DOHH2 (cell line): Measurements from ENCODE around the gene PRSS16.

ENCODE experiments used
- H3F3A ChIP-seq: fragments of 200-600 bp; sonication (generic), shearing (Covaris generic); 2 replicates; pipeline ENCODE4 v1.6.0; 2016; ENCODE audit warnings: antibody characterized with exemption, mild to moderate bottlenecking; ENCODE audit not compliant: control insufficient read depth, insufficient read depth
- H3K27ac ChIP-seq: fragments of 200-600 bp; sonication (generic); 2 replicates; pipeline ENCODE4 v1.5.1; 2014; ENCODE audit warnings: low read depth, mild to moderate bottlenecking, low read length, moderate library complexity
- H3K27me3 ChIP-seq: fragments of 200-600 bp; sonication (generic); 2 replicates; pipeline ENCODE4 v1.6.1; 2014; ENCODE audit warnings: mild to moderate bottlenecking, low read length, mixed read lengths; ENCODE audit not compliant: control insufficient read depth
- H3K36me3 ChIP-seq: fragments of 200-600 bp; sonication (generic); 2 replicates; pipeline ENCODE4 v1.6.1; 2014; ENCODE audit warnings: mild to moderate bottlenecking, low read length, moderate library complexity, mixed read lengths; ENCODE audit not compliant: control insufficient read depth
- H3K4me1 ChIP-seq: fragments of 200-600 bp; sonication (generic); 2 replicates; pipeline ENCODE4 v1.6.1; 2014; ENCODE audit warnings: mild to moderate bottlenecking, low read length, mixed read lengths; ENCODE audit not compliant: control insufficient read depth
- H3K4me2 ChIP-seq: fragments of 200-600 bp; sonication (generic); 2 replicates; pipeline ENCODE4 v1.6.0; 2014; ENCODE audit warnings: mild to moderate bottlenecking, low read length, moderate library complexity
- H3K4me3 ChIP-seq: fragments of 200-600 bp; sonication (generic); 2 replicates; pipeline ENCODE4 v1.5.1; 2014; ENCODE audit warnings: mild to moderate bottlenecking, low read length, mixed read lengths
- H3K79me2 ChIP-seq: fragments of 200-600 bp; sonication (generic); 2 replicates; pipeline ENCODE4 v1.6.1; 2014; ENCODE audit warnings: mild to moderate bottlenecking, low read length, mixed read lengths; ENCODE audit not compliant: control insufficient read depth
- H3K9me2 ChIP-seq: fragments of 200-600 bp; sonication (generic); replicated peaks from 2 replicates; pipeline ENCODE4 v1.6.1; 2014; ENCODE audit warnings: mild to moderate bottlenecking, low read length, mixed read lengths; ENCODE audit not compliant: control insufficient read depth
- H3K9me3 ChIP-seq: fragments of 200-600 bp; sonication (generic); 2 replicates; pipeline ENCODE4 v1.6.1; 2014; ENCODE audit warnings: antibody characterized with exemption, low read length, mixed read lengths; ENCODE audit not compliant: control insufficient read depth, insufficient read depth
- H4K20me1 ChIP-seq: fragments of 200-600 bp; sonication (generic); 2 replicates; pipeline ENCODE4 v1.6.0; 2014; ENCODE audit warnings: low read depth, mild to moderate bottlenecking, antibody characterized with exemption, low read length, moderate library complexity; ENCODE audit not compliant: control insufficient read depth, insufficient read depth
- EZH2phosphoT487 ChIP-seq: fragments of 200-600 bp; sonication (generic); IDR thresholded peaks from 2 replicates; pipeline ENCODE4 v1.6.1; 2017; ENCODE audit warnings: borderline replicate concordance, mild to moderate bottlenecking, antibody characterized with exemption, low read length, moderate library complexity, mixed read lengths
- TF ChIP-seq, protein P1 (sequence below): fragments of 200-600 bp; sonication (generic); IDR thresholded peaks from one replicate; pipeline ENCODE4 v1.5.1; 2014; ENCODE audit warnings: antibody characterized with exemption, mild to moderate bottlenecking, low read depth, low read length; ENCODE audit not compliant: poor library complexity, severe bottlenecking

The PRSS16 gene

DNA sequence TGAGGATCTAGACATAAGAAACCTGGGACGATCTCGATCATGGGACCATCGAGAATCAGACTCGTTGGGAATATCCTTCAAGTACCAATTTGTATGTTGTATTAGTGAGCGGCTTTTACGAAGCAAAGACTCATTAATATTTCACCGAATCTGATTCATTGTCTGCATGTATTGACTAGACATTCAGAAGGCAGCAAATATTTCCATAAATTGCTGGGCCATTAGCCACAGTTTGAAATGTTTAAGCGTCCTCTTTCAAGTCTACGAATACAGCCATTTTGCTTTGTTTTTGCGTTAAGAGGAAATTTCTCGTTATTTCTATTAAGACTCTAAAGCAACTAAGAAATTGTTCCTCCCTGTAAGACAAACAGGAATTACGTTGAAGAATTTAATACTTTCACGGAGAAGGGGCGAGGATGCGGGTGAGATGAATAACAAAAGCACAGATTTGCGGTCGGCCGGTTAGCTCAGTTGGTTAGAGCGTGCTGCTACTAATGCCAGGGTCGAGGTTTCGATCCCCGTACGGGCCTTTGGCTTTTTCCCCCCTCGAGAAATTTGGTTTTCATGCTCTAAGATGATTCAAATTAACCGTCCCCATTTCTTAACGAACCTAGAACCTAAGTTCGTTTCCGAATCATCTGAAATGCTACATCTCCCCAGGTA lies 46.1 kb downstream of the PRSS16 start:
- Histone ChIP-seq H3K4me3 (no peak overlapping the region), H3F3A (no peaks in the 10 kb centered on the region), H3K27me3 (peaks cover 49% of the 10 kb centered on the region), H3K27ac (no peak overlapping the region), H3K9me3 (no peaks in the 10 kb centered on the region), H3K9me2 (no peaks in the 10 kb centered on the region), H3K4me2 (no peak overlapping the region), H3K36me3 (no peaks in the 10 kb centered on the region), H3K4me1 (no peaks in the 10 kb centered on the region), H4K20me1 (no peaks in the 10 kb centered on the region), H3K79me2 (no peaks in the 10 kb centered on the region)
- no peak for TF ChIP-seq EZH2phosphoT487
- TF ChIP-seq, protein P1, sequence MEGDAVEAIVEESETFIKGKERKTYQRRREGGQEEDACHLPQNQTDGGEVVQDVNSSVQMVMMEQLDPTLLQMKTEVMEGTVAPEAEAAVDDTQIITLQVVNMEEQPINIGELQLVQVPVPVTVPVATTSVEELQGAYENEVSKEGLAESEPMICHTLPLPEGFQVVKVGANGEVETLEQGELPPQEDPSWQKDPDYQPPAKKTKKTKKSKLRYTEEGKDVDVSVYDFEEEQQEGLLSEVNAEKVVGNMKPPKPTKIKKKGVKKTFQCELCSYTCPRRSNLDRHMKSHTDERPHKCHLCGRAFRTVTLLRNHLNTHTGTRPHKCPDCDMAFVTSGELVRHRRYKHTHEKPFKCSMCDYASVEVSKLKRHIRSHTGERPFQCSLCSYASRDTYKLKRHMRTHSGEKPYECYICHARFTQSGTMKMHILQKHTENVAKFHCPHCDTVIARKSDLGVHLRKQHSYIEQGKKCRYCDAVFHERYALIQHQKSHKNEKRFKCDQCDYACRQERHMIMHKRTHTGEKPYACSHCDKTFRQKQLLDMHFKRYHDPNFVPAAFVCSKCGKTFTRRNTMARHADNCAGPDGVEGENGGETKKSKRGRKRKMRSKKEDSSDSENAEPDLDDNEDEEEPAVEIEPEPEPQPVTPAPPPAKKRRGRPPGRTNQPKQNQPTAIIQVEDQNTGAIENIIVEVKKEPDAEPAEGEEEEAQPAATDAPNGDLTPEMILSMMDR, result no peak

DNA sequence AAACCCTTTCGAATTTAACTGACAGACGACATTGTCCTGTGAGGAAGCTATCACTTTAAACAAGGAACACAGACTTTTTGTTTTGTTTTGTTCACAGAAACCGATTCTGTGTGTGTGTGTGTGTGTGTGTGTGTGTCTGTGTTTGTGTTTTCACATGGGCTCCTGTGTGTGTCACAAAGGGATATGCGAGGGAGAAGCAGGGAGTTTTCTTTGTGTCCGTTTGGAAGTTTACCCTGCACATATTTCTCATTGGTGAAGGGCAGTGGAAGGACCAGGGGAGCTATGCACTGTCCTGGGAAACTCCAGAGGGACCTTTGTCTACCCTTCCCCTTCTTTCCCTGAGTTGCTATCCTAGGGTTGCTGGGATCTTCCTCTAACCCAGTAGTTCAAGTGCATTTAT lies 46.9 kb downstream of the PRSS16 start:
- H3K4me1 ChIP-seq, result no peaks in the 10 kb centered on the region

DNA sequence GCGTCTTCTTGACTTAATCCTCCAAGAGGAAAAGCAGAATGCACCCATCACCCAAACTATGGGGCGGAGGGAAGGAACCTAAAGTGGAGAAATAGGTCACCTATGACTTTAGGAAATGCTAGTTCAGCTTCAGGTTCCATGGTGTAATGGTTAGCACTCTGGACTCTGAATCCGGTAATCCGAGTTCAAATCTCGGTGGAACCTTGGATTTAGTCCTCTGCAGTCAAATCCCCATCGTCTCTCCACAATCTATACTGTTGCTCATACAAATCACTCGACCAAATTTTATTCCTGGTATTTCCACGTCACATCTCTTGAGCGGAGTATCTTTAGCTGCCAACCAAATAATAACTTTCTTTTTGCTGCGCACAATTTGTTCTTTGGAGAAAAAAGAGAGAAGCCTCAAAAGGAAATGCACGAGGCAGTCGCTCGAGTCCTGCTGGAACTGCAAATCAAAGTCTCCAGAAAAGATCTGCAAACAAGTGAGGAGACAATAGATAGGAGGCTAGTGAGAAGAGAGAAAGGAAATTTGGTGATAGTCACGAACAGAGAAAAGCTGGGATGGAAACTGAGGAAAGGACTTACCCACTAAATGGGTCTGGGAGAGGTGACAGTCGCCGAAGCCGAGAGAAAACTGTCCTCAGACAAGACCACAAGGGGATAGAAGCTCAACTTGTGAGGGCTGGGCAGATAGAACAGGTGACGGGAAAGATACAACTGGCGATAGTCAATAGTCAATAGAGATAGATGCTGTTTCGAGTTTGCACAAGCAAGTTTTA lies 48.0 kb downstream of the PRSS16 start:
- H3K4me1 ChIP-seq, result no peaks in the 10 kb centered on the region
- H3F3A ChIP-seq, result no peaks in the 10 kb centered on the region
- H3K79me2 ChIP-seq, result no peaks in the 10 kb centered on the region
- H3K27ac ChIP-seq, result no peak overlapping the region
- TF ChIP-seq, protein P1, result no peak
- TF ChIP-seq EZH2phosphoT487, result no peak
- H4K20me1 ChIP-seq, result no peaks in the 10 kb centered on the region
- no peaks in the 10 kb centered on the region for H3K36me3 ChIP-seq
- H3K4me3 ChIP-seq, result no peak overlapping the region
- no peaks in the 10 kb centered on the region for H3K9me2 ChIP-seq
- H3K9me3 ChIP-seq, result no peaks in the 10 kb centered on the region
- no peak overlapping the region for H3K4me2 ChIP-seq
- peaks cover 32% of the 10 kb centered on the region for H3K27me3 ChIP-seq

More for the DNA sequence above, 46.9 kb downstream of the PRSS16 start:
- TF ChIP-seq, protein P1, result no peak
- no peak for TF ChIP-seq EZH2phosphoT487
- no peaks in the 10 kb centered on the region for H3K9me3 ChIP-seq
- no peaks in the 10 kb centered on the region for H3K79me2 ChIP-seq
- no peak overlapping the region for H3K4me3 ChIP-seq
- no peaks in the 10 kb centered on the region for H3F3A ChIP-seq
- H3K27ac ChIP-seq, result no peak overlapping the region
- H3K27me3 ChIP-seq, result peaks cover 41% of the 10 kb centered on the region
- H3K36me3 ChIP-seq, result no peaks in the 10 kb centered on the region
- H3K9me2 ChIP-seq, result no peaks in the 10 kb centered on the region
- no peak overlapping the region for H3K4me2 ChIP-seq
- no peaks in the 10 kb centered on the region for H4K20me1 ChIP-seq
